Peyer's patch (tissue), 4 donors: Measurements from ENCODE around the gene MMUT. TPM values are rescaled to one million over a fixed set of nuclear protein-coding genes. Genes with fewer than 3 reads are reported as not detected.

Experiments used
- DNase-seq, 3 donors: peaks; one replicate each; pipeline ENCODE4 v3.0.0-alpha.2; 2017 to 2019
- H3K27ac ChIP-seq, 4 donors: fragments of 200-600 bp; sonication (generic); one replicate each; pipeline ENCODE4 v1.5.1; 2016 to 2019
- H3K27me3 ChIP-seq, 2 donors: fragments of 200-600 bp; sonication (generic); one replicate each; pipeline ENCODE4 v1.5.1; 2019
- H3K36me3 ChIP-seq, 3 donors: fragments of 200-600 bp; sonication (generic); one replicate each; pipeline ENCODE4 v1.5.1; 2016 to 2019
- H3K4me1 ChIP-seq, 4 donors: fragments of 200-600 bp; sonication (generic); one replicate each; pipeline ENCODE4 v1.5.1; 2016 to 2019
- H3K4me3 ChIP-seq, 4 donors: fragments of 200-600 bp; sonication (generic); 1 replicate in 3 of 4; 2 replicates in 1 of 4; pipeline ENCODE4 v1.5.1; 2016 to 2019; ENCODE audit warnings: mild to moderate bottlenecking in 1 of 4
- H3K9me3 ChIP-seq, 4 donors: fragments of 200-600 bp; sonication (generic); one replicate each; pipeline ENCODE4 v1.5.1; 2016 to 2019; ENCODE audit warnings: mild to moderate bottlenecking in 1 of 4
- POLR2A ChIP-seq, 2 donors: fragments of 450-650 bp; IDR thresholded peaks; one replicate each; pipeline ENCODE4 v1.5.1; 2017; ENCODE audit warnings: antibody characterized with exemption in 2 of 2, mild to moderate bottlenecking in 2 of 2, moderate library complexity in 2 of 2
- total RNA-seq, 4 donors: library from RNA; depleted of rRNA; stranded (reverse); fragments of >200 nt; gene quantifications; one replicate each; pipeline ENCODE4 v1.1.0, GENCODE V29; 2016
- TF ChIP-seq, protein P1 (sequence below), 6 experiments: fragments of 450-650 bp in 4 of 6; fragments of 200-600 bp in 2 of 6; sonication (generic) in 1 of 6; IDR thresholded peaks; one replicate each; pipeline ENCODE4 v1.5.1; 2017 to 2019; ENCODE audit warnings: antibody characterized with exemption in 6 of 6, mild to moderate bottlenecking in 3 of 6, moderate library complexity in 1 of 6

MMUT gene
- total RNA-seq: 10 to 100 TPM; 10.7 to 24.5 (median 16.9) TPM

DNA sequence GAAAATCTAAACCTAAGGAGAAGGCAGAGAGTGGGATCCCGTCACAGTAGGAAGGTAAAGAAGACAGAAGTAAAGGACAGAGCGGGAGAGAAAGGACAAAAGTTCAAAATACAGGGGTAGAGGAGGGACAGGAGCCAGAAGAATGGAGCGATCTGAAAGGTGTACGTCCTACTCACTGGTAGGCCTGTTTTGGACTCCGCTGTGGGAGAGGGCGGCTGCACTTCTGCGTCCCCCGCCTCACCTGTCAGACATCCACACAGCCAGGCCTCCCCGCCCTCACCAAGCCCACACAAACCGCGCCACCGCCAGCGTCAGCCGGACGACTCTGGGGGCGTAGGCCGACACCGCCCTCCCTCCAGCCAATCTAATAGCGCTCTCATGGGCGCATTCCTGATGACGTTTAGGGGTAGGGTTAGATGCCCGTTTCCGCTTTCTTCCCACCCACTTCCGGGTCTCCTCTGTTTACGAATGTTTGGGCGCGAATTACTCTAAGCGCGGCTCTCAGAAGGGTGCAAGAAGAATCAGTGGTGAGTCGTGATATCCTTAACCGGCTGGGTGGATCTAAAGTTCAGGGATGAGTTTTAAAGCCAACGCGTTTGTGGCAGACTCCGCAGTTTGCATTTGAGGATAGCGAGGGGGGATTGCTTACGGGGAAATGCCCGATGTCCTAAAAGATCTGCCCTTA, at the start of gene MMUT, which contains the start of gene CENPQ:
MMUT (minus strand) TSS at position 327 of the 685 bp plus-strand sequence. CDS start 3,787 bp downstream, outside the sequence.
CENPQ (plus strand) TSS at position 444 of the 685 bp plus-strand sequence. CDS start 6,807 bp downstream, outside the sequence.
- H3K27ac ChIP-seq: peak within 1 kb of the TSS; percentile 72 to 89 (median 84)
- TF ChIP-seq, protein P1, sequence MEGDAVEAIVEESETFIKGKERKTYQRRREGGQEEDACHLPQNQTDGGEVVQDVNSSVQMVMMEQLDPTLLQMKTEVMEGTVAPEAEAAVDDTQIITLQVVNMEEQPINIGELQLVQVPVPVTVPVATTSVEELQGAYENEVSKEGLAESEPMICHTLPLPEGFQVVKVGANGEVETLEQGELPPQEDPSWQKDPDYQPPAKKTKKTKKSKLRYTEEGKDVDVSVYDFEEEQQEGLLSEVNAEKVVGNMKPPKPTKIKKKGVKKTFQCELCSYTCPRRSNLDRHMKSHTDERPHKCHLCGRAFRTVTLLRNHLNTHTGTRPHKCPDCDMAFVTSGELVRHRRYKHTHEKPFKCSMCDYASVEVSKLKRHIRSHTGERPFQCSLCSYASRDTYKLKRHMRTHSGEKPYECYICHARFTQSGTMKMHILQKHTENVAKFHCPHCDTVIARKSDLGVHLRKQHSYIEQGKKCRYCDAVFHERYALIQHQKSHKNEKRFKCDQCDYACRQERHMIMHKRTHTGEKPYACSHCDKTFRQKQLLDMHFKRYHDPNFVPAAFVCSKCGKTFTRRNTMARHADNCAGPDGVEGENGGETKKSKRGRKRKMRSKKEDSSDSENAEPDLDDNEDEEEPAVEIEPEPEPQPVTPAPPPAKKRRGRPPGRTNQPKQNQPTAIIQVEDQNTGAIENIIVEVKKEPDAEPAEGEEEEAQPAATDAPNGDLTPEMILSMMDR (IDR thresholded peaks at IDR 0.05): peak in 1 of 6 experiments; percentile 8
- peak; percentile 85 to 93 for TF ChIP-seq POLR2A (IDR thresholded peaks at IDR 0.05)
- peaks cover 0 to 18% (median 0%) of the 10 kb centered on the region in 4 donors for H3K4me1 ChIP-seq
- H3K4me3 ChIP-seq: peak within 1 kb of the TSS; percentile 60 to 78 (median 70)
- no peaks in the 10 kb centered on the region for H3K9me3 ChIP-seq
- peaks cover 0 to 5% (median 0%) of the 10 kb centered on the region in 3 donors for H3K36me3 ChIP-seq
- no peaks in the 10 kb centered on the region for H3K27me3 ChIP-seq
- peak; percentile 94 to 97 (median 94) for DNase-seq

GRCh38 chr6:49509342-49509741, 46.3 kb upstream of the MMUT start:
- H3K36me3 ChIP-seq: no peaks in the 10 kb centered on the region
- H3K27me3 ChIP-seq: no peaks in the 10 kb centered on the region
- no peaks in the 10 kb centered on the region for H3K4me1 ChIP-seq
- DNase-seq: no peak
- no peaks in the 10 kb centered on the region for H3K9me3 ChIP-seq
- no peak for TF ChIP-seq POLR2A (IDR thresholded peaks at IDR 0.05)
- TF ChIP-seq, protein P1 (IDR thresholded peaks at IDR 0.05): no peak
- H3K4me3 ChIP-seq: no peak overlapping the region
- no peak overlapping the region for H3K27ac ChIP-seq

- no peak overlapping the region for H3K27ac ChIP-seq
Observed at GRCh38 chr6:49506569-49507111, 43.6 kb upstream of the MMUT start.

DNA sequence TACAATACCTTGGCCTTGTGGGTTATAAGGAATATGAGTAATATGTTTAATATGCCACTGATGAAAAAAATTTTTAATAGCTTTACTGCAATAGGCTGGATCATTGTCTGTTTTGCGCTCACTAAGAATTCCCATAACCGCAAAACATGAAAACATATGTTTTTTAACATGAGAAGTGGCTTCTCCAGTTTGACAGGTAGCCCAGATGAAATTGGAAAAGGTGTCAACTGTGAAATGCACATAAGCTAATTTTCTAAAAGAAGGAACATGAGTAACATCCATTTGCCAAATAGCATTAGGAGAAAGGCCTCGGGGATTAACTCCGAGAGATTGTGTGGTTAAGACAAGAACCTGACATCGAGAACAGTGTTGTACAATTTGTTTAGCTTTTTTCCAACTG, 41.6 kb upstream of the MMUT start:
- Histone ChIP-seq H3K9me3 (no peaks in the 10 kb centered on the region), H3K4me1 (no peaks in the 10 kb centered on the region), H3K27me3 (no peaks in the 10 kb centered on the region), H3K36me3 (no peaks in the 10 kb centered on the region), H3K27ac (no peak overlapping the region), H3K4me3 (no peak overlapping the region)
- no peak for TF ChIP-seq POLR2A (IDR thresholded peaks at IDR 0.05)
- TF ChIP-seq, protein P1 (IDR thresholded peaks at IDR 0.05): no peak
- DNase-seq: no peak

More at GRCh38 chr6:49506569-49507111, 43.6 kb upstream of the MMUT start:
- no peaks in the 10 kb centered on the region for H3K27me3 ChIP-seq
- no peak overlapping the region for H3K4me3 ChIP-seq
- H3K4me1 ChIP-seq: no peaks in the 10 kb centered on the region
- no peak for DNase-seq
- TF ChIP-seq, protein P1 (IDR thresholded peaks at IDR 0.05): no peak
- no peak for TF ChIP-seq POLR2A (IDR thresholded peaks at IDR 0.05)
- H3K36me3 ChIP-seq: no peaks in the 10 kb centered on the region
- no peaks in the 10 kb centered on the region for H3K9me3 ChIP-seq

DNA sequence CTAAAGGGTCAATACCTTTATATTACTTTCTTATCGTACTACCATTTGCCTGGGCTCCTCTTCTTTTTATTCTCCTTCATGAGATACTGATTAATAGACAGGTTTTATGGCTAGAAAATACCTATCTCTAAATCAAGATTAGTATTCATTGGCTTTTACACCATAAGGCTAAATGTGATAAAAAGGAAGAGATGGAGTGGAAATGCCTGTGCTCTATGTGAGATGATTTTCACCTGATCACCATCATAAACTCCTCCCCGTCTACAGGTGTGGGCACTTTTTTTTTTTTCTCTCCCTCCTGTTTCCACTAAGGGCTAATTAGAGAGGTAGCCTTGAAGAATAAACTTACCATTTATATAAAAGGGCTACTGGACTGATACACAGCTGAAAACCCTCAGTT, 36.6 kb upstream of the MMUT start, which contains the start of gene GLYATL3:
GLYATL3 (plus strand) TSS at position 301 of the 400 bp plus-strand sequence. CDS start 12,068 bp downstream, outside the sequence.
- Histone ChIP-seq H3K27ac (no peak within 1 kb of the TSS), H3K9me3 (no peaks in the 10 kb centered on the region), H3K4me3 (no peak within 1 kb of the TSS), H3K36me3 (no peaks in the 10 kb centered on the region), H3K4me1 (no peaks in the 10 kb centered on the region), H3K27me3 (no peaks in the 10 kb centered on the region)
- no peak for TF ChIP-seq POLR2A (IDR thresholded peaks at IDR 0.05)
- TF ChIP-seq, protein P1 (IDR thresholded peaks at IDR 0.05): no peak
- DNase-seq: no peak
